ENCODE measurements around the gene SLC17A6. TPM values are rescaled to one million over a fixed set of nuclear protein-coding genes. Genes with fewer than 3 reads are reported as not detected.

The SLC17A6 gene
- total RNA-seq: not detected in 2 replicates

DNA sequence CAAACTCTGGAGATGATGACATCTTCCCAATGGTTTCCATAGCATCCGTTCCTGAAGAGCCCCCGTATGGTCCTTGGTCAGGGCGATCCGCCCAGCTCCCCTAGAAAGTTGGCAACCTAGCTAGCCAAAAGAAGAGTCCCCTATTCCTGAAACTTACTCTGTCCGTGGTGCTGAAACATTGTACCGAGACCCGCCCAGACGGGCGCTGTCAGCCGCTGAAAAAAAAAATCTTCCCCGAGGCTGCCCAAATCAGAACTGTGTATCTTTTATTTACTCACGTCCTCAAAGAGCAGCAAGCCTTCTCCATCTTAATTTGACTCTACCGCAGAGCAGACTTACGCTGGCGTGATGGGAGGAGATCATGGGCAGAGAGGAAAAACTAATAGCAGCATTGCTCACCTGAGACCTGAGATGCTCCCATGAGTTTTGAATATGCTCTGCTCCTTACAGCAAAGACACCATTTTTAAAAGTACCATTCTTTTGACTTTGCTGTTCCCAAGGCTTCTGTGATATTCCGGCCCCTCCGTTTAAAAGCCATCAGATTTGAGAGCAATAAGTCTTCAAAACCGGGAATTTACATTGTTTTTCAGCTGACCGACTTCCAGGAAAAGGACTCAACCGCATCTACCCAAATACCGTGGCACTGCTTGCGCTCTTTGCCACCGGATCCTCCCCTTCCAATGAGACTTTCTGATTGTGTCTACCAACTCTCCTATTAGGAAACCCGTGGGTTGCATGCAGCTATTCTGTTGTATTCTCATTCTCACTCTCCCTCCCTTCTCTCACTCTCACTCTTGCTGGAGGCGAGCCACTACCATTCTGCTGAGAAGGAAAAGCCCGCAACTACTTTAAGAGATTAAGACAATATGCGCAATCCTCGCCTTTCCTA is at the start of gene SLC17A6:
SLC17A6 (plus strand) TSS at position 786 of the 890 bp plus-strand sequence. CDS start 153 bp downstream, outside the sequence.

Other genes starting within 250 kb of the SLC17A6 start
- 0.05 and 0.13 TPM in 2 replicates for gene ANO5, start 145.3 kb upstream of the SLC17A6 start, total RNA-seq